Measurements from ENCODE around the gene SPEN. TPM values are rescaled to one million over a fixed set of nuclear protein-coding genes. Genes with fewer than 3 reads are reported as not detected.

The SPEN gene
- total and polyA plus RNA-seq, 9 of the 15 experiments (the other 6 are each of a cell fraction or from before 2014, with no cell fraction given) = 5.7 to 87.5 (median 27.2) TPM

DNA sequence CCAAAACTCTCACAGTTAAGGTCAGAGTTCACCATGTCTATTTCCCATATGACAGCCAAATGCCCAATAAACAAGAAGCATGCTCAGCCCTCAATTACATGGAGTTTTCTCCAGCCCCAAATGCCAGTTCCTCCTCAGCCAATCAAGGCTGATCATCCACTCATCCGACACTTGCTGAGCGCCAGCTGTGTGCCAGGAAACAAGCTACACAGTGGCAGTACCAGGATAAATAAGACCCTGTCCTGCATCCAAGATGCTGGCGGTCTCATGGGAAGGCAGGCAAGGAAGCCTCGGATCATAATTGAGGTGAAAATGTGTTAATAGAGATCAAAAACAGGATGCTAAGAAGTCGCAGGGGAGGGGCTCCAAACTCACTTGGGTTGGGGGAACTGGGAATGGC lies 120.7 kb downstream of the SPEN start:
- BruUV-seq (replicated peaks) = no TSS peak
- no peak overlapping the region for H3K9ac ChIP-seq (ENCODE audit: insufficient read depth in 1 of 2, low read depth in 2 of 2, low read length in 2 of 2)
- DNase-seq (ENCODE audit: extremely low read depth in 1 of 4, low spot score in 3 of 4) = no peak
- no peaks in the 10 kb centered on the region; a peak in 1 of 5 replicates for H3K4me1 ChIP-seq (replicated peaks in 1 of 2; ENCODE audit: control insufficient read depth in 2 of 2, insufficient read depth in 2 of 2, low read length in 2 of 2)
- H2AFZ ChIP-seq (ENCODE audit: low read depth, low read length) = no peak overlapping the region
- no peaks in the 10 kb centered on the region for H4K20me1 ChIP-seq (replicated peaks; ENCODE audit: control insufficient read depth, insufficient read depth, low read length)
- ChIA-PET POLR2A (interaction anchor here (1.1 to 1.2 kb wide), 2 partner anchors 8 to 12 kb away, joined by 4 read pairs; no protein-coding TSS in a partner anchor), CTCF (ENCODE audit: low intra/inter-chr PET ratio) (no interaction called here)
- TF ChIP-seq BCOR (IDR thresholded peaks at IDR 0.05) = no peak
- TF ChIP-seq SREBF1 (IDR thresholded peaks at IDR 0.05; ENCODE audit: borderline replicate concordance, low read depth, low read length) = no peak
- TF ChIP-seq SUPT5H (IDR thresholded peaks at IDR 0.05) = no peak
- no peak for TF ChIP-seq ZFP30 (CRISPR knock-in tag; IDR thresholded peaks at IDR 0.05; ENCODE audit: borderline replicate concordance)
- no peak for TF ChIP-seq HNRNPUL1 (IDR thresholded peaks at IDR 0.05; ENCODE audit: low read length)
- TF ChIP-seq ZNF764 (CRISPR knock-in tag; IDR thresholded peaks at IDR 0.05; ENCODE audit: low read depth) = no peak
- no peak overlapping the region for H3K27ac ChIP-seq (ENCODE audit: extremely low read depth, low read depth, low read length)
- no peaks in the 10 kb centered on the region for H3K9me1 ChIP-seq (ENCODE audit: control insufficient read depth, insufficient read depth, low read length)
- FAIRE-seq = no peak
- intact Hi-C loops (cut with micrococcal nuclease) (no loop called here), in situ Hi-C loops (cut with MboI) (no loop called here)
- peaks cover 63% of the 10 kb centered on the region for H3K36me3 ChIP-seq (ENCODE audit: control insufficient read depth, insufficient read depth, low read length)
- no peaks in the 10 kb centered on the region for H3K9me3 ChIP-seq (replicated peaks; ENCODE audit: control insufficient read depth, insufficient read depth, low read depth, low read length)
- no peak overlapping the region for H3K4me3 ChIP-seq
- no peak overlapping the region for H3K4me2 ChIP-seq (ENCODE audit: insufficient read depth, low read length)
- WGBS (ENCODE audit: insufficient coverage, low coverage, missing lambda C conversion rate) = 69% methylated on average over 5 of the region's 5 CpGs
- no peaks in the 10 kb centered on the region for H3K27me3 ChIP-seq (ENCODE audit: control insufficient read depth in 2 of 2, insufficient read depth in 2 of 2, low read length in 2 of 2)
- H3K79me2 ChIP-seq (ENCODE audit: control insufficient read depth, insufficient read depth, low read length) = peaks cover 45% of the 10 kb centered on the region
- no peak for ATAC-seq

DNA sequence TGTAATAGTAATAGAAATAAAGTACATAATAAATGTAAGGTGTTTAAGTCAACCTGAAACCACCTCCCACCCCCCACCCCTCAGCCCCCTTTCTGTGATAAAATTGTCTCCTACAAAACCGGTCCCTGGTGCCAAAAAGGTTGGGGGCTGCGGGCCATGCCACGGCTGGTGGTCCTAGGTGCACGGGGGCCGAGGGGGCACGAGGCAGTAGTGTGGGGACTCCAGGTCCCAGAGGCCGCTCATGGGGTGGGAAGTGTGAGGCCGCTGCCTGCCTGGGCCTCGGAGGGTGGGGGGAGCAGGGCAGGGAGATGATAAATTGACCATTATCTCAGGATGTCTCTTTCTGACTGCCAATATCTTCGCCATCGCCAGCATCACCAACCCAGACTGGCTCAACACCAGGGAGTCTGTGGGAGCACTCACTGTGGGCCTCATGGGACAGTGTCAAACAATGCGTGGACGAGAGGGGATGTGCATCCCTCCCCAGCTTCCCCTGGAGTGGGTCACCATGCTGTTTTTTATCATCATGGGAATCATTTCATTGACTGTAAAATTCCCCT lies 121.9 kb downstream of the SPEN start:
- H3K27me3 ChIP-seq (ENCODE audit: control insufficient read depth in 2 of 2, insufficient read depth in 2 of 2, low read length in 2 of 2) = no peaks in the 10 kb centered on the region
- CTCF ChIA-PET (ENCODE audit: low intra/inter-chr PET ratio) = no interaction called here
- H4K20me1 ChIP-seq (replicated peaks; ENCODE audit: control insufficient read depth, insufficient read depth, low read length) = no peaks in the 10 kb centered on the region
- H3K9me1 ChIP-seq (ENCODE audit: control insufficient read depth, insufficient read depth, low read length) = no peaks in the 10 kb centered on the region
- H3K27ac ChIP-seq (ENCODE audit: extremely low read depth, low read depth, low read length) = no peak overlapping the region
- H3K36me3 ChIP-seq (ENCODE audit: control insufficient read depth, insufficient read depth, low read length) = peaks cover 68% of the 10 kb centered on the region
- peaks cover 51% of the 10 kb centered on the region for H3K79me2 ChIP-seq (ENCODE audit: control insufficient read depth, insufficient read depth, low read length)
- H2AFZ ChIP-seq (ENCODE audit: low read depth, low read length) = no peak overlapping the region
- H3K4me1 ChIP-seq (replicated peaks in 1 of 2; ENCODE audit: control insufficient read depth in 2 of 2, insufficient read depth in 2 of 2, low read length in 2 of 2) = peaks cover 1 to 2% of the 10 kb centered on the region in 2 experiments; a peak in 3 of 5 replicates
- WGBS (ENCODE audit: insufficient coverage, low coverage, missing lambda C conversion rate) = 98% methylated on average over 13 of the region's 13 CpGs
- POLR2A ChIA-PET = interaction anchor here (0.6 to 1.2 kb wide), 3 partner anchors 10 to 32 kb away, joined by 3 to 4 read pairs (median 4); no protein-coding TSS in a partner anchor
- no TSS peak for BruUV-seq (replicated peaks)
- FAIRE-seq = no peak
- no peak overlapping the region for H3K9ac ChIP-seq (ENCODE audit: insufficient read depth in 1 of 2, low read depth in 2 of 2, low read length in 2 of 2)
- no peak for DNase-seq (ENCODE audit: extremely low read depth in 1 of 4, low spot score in 3 of 4)
- H3K4me3 ChIP-seq = no peak overlapping the region
- in situ Hi-C loops (cut with MboI) (no loop called here), intact Hi-C loops (cut with micrococcal nuclease) (no loop called here)
- H3K4me2 ChIP-seq (ENCODE audit: insufficient read depth, low read length) = no peak overlapping the region
- peak; percentile 24; the same call in 1 of the 2 replicates for TF ChIP-seq RBFOX2 (IDR thresholded peaks at IDR 0.05; ENCODE audit: low read depth, low read length)
- TF ChIP-seq, protein P1, sequence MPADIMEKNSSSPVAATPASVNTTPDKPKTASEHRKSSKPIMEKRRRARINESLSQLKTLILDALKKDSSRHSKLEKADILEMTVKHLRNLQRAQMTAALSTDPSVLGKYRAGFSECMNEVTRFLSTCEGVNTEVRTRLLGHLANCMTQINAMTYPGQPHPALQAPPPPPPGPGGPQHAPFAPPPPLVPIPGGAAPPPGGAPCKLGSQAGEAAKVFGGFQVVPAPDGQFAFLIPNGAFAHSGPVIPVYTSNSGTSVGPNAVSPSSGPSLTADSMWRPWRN (IDR thresholded peaks at IDR 0.05; ENCODE audit: low read depth) = no peak
- no peak for ATAC-seq
- no peaks in the 10 kb centered on the region for H3K9me3 ChIP-seq (replicated peaks; ENCODE audit: control insufficient read depth, insufficient read depth, low read depth, low read length)

Measured in K562 (cell line).